ENCODE data around the gene TCHH. TPM values are rescaled to one million over a fixed set of nuclear protein-coding genes. Genes with fewer than 3 reads are reported as not detected.

The TCHH gene
- total RNA-seq, 2 experiments from 2014 or later, result 0.12 to 0.22 TPM

Other genes starting within 250 kb of the TCHH start
- gene THEM4, start 205.9 kb downstream of the TCHH start, total RNA-seq, result 10 to 100 TPM; 32.9 to 34.2 TPM
- 100 to 1,000 TPM; 225 to 235 TPM for gene S100A10, start 121.6 kb downstream of the TCHH start, total RNA-seq
- 100 to 1,000 TPM; 162 to 165 TPM for gene S100A11, start 78.4 kb downstream of the TCHH start, total RNA-seq
- not detected for gene TCHHL1, start 26.4 kb downstream of the TCHH start, total RNA-seq
- gene RPTN, start 43.8 kb upstream of the TCHH start, total RNA-seq, result not detected
- gene HRNR, start 108.7 kb upstream of the TCHH start, total RNA-seq, result not detected
- gene FLG, start 209.8 kb upstream of the TCHH start, total RNA-seq, result not detected
- gene FLG2, start 244.6 kb upstream of the TCHH start, total RNA-seq, result not detected